Measurements from ENCODE around the gene IGFBP2.

DNA sequence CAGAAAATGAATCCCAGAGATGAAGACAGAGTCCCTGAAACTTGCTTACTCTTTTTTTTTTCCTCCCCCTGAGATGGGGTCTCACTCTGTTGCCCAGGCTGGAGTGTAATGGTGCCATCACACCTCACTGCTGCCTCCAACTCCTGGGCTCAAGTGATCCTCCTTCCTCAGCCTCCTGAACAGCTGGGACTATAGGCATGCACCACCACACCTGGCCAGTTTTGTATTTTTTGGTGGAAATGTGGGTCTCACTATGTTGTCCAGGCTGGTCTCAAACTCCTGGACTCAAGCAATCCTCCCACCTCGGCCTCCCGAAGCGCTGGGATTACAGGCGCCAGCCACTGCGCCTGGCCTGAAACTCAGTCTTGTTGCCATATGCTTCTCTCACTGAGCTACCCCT lies 27.8 kb downstream of the IGFBP2 start:
- no peak for TF ChIP-seq POLR2A (IDR thresholded peaks at IDR 0.05)
- TF ChIP-seq CTCF (IDR thresholded peaks at IDR 0.05) = no peak
- TF ChIP-seq EP300 (IDR thresholded peaks at IDR 0.05) = no peak
